Activated CD8-positive, alpha-beta memory T cell treated with anti-CD3 and anti-CD28 coated beads, Interleukin-2, amount 50 U/mL, for 1 hour (primary cell): Measurements from ENCODE around the gene LY6G5C.

ENCODE experiments used
- DNase-seq: peaks from one replicate; pipeline ENCODE4 v3.0.0-alpha.2; 2020; ENCODE audit errors: extremely low read depth

Gene LY6G5C

DNA sequence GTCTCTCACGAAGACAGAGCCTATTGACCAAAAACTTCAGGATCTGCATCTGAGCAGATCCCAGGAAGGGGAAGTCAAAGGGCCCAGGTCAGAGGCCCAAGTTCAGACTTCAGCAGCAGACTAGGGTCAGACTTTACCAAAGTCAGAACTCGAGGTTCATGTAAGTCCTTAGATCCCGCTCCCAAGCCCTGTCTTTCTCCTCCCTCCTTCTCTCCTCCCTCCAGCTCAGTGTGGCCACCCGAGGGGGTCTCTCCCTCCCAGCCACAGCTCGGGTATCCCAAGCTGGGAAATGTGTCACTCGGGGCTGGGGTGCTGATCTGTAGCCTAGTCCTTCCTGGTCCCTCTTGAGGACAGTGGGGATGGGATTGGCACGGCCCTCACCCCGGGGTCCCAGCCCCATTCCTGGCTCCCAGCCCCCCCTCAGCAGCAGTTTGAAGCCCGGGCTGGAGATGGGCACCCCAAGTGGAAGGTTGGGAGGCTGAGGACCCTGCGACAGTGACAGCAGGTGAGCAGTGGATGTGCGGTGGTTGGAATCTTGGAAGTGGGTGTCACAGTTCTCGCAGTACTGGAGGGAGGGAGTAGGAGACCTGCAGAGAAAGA, 18.6 kb downstream of the LY6G5C start:
- DNase-seq, result no peak

DNA sequence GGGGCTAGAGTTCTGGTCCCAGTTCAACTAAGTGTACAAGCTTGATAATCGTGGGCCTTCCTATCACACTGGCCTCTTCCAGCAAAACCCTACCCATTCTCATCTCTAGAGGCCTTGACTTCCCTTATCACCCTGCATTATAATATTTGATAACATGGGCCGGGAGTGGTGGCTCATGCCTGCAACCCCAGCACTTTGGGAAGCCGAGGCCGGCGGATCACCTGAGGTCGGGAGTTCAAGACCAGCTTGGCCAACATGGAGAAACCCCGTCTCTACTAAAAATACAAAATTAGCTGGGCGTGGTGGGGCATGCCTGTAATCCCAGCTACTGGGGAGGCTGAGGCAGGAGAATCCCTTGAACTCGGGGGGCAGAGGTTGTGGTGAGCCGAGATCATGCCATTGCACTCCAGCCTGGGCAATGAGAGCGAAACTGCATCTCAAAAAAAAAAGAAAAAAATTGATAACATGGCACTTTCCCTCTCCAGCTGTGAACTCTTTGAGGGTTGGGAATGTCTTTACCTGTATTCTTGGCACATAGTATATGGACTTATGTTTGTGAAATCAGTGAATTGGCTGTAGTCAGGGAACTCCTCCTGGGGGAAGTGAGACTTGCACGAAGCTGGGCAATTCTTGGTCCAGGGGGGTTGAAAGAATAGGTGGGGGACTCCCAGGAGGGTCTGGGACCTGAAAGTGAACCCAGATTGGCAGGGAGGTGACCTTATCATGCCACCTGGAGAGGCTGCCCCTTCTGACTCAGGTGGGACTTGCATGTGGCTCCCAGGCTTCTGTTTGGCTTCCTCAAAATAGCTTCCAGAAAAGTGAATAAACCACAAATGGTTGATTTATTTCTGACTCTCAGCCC, 19.4 kb downstream of the LY6G5C start:
- no peak for DNase-seq

DNA sequence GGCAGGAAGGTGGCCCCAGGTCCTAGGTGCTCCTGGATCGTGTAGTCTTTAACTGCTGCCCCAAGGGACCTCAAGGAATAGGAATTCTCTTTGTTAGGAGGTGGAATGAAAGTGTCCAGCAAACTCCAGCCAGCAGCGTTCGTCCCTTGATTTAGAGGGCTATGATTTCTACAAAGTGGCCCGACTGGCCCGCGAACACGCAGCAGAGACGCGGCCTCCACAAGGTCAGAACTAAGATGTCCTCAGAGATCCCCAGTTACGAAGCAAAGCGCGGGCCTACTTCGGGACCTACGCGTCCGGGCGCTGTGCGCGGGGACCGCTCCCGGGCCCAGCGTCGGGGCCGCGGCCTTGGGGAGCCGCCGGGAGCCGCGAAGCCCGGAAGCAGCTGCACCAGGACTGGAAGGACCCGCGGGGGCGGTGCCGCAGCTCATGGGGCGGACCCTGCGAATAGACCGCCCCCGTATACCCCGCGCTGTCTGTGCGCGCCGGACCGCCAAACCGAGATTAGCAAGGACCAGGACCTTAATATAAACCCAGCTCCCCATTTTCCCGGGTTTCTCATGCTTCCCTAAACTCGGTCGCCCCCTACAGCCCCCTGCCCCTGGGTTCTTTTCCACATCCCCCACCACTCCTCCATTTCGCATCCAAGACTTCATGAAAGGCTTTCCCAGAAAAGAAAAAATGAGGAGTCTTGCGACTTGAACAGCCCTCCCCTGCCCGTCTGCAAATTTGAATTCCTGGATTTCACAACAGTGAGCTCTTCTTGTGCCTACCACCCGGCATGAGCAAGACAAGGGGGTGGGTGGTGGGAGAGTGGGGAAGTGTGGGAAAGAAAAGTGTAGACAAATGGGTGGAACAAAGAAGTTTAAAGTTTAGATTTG, 20.2 kb downstream of the LY6G5C start, which contains the start of gene C6orf47:
Gene C6orf47, minus strand, starts transcription at position 398 of the 881 bp plus-strand sequence. CDS start 831 bp downstream, outside the sequence.
- DNase-seq, result peak; percentile 40

DNA sequence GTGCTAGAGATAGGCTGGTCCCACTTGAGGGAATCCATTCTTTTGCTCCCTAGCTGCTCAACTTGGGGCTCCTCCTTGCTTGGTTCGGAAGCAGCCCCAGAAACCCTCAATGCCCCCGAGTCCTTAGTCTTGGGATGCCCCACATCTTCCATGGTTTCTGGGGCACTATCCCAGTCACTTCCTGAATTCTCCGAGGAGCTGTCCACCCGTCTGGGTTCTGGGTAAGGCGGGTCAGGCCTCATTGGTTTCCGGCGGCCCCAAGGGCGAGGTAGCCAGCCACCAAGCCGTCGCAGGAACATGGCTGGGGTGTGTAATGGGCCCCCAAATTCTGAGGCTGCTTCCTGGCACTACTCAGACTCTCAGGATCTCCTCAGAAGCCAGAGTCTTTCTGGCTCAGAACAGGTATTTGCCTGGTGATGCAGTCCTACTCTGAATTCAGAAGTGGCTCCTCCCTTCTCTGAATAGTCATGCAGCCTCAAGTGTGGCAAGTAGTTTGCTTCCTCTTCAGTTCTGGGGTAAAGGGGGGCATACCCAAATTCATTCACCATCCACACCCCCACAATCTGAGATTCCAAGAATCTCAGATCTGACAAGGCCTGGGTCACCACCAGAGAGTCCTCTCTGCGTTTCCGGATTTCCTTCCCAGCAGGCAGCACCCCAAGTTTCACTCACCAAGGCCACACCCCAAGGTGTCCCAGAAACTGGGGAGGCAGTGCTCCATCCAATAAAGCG, 21.1 kb downstream of the LY6G5C start:
- DNase-seq, result no peak

DNA sequence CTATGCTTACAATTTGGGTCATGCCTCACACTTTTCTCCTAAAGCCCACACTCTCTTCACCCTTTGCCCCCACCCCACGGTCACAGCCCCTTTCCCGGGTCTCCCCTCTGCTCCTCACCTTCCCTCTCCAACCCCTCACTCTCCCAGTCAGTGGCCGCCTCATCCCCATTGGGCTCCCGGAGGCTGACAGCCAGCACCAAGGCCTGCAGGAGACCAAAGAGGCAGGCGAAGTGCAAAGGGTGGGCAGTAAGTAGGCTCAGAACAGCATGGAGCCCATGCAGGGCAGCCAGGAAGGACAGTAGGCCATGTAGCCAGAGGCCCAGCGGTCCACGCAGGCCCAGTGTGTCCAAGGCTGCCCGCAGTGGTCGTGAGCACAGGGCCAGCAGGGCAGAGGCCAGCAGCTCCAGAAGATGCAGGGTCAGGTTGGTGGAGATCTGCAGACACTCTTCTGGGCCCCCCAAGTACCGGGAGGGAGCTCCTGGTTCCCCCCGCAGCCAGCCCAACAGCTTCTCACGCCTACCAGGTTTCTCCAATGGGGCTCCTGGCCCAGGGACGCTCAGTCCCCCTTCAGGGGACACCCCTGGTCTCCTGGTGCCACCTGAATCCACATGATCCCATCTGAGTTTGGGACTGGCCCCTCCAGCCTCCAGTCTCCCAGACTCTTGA, 21.8 kb downstream of the LY6G5C start:
- DNase-seq, result no peak

DNA sequence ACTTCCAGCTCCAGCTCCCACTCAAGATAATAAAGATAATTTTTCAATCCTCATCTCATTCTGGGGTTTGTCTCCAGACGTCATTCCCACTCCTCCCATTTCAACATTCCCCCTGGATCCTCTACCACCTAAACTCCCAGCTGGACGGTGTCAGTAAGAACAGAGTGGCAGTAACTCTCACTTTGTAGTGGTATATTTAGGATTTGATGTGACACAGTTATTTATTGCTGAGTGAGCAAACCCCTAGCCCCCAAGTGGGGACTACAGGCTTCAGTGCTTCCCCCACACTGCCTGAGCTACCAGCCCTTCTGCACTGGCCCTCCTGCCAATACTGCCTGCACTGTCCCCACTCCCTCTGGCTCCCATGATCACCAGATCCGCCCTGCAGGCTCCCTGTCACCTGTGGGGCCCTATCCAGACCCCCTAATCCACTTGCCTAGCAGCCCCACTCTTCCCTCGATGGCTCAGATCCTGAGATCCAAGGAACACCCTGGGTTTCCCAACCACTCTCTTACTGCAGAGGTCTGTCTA, 22.6 kb downstream of the LY6G5C start:
- DNase-seq, result no peak

DNA sequence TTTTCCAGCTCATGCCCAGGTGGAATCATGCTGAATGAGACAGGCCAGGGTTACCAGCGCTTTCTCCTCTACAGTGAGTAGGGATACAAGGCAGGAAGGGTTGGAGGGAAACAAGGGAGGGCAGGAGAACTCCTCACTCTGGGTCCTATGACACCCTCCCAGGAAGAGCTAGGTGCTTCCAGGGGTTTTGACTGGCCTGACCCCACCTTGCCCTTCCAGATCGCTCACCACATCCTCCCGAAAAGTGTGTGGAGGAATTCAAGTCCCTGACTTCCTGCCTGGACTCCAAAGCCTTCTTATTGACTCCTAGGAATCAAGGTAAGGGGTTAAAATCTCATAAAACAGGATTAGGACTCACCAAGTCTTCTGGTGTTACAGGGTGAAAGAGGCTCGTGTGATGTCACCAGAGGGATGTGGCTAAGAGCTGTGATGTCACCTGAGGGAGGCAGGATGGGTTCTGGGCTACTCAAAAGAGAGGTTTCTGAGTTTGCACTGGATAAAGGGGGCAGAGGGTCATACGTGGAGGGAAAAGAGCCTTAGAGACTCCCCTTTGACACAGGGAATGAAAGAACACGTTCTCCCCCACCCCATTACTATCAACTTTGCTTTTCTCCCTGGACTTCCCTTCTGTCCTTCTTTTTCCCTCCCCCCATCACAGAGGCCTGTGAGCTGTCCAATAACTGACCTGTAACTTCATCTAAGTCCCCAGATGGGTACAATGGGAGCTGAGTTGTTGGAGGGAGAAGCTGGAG, 23.3 kb downstream of the LY6G5C start:
- no peak for DNase-seq

DNA sequence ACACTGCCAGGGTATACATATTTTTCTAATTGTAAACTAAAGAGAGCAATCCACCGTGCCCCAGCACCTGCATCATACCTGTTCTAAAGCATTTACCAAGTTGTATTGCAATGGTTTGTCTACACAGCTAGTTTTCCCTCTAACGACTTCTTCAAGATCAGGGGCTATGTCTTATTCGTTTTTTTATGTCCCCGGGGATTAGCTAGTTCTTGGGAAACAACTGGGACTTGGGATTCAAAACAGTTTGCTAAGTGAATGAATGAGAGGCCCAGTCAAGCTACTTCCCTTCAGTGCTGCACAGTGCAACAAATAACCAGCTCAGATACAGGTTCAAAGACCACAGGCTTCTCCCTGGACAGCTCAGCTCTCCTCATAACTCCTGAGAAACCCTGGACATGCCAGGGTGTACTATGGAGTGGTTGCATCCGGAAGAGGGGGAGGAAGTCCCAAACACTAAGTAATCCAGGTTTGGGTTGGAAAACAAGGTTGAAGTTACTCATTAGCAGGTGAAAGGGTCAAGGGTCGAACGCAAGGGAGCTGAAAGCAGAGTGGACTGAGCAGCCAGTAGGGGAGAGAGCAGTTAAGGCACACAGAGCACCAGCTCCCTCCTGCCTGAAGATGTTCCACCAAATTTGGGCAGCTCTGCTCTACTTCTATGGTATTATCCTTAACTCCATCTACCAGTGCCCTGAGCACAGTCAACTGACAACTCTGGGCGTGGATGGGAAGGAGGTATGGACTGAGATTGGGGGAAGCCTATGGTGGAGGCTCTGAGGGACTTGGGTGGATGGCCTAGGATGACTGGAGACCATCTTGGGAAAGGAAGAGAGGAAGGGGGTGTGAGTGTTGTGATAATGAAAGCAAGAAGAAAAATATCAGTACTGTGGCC, 25.3 kb downstream of the LY6G5C start, which contains the start of gene APOM:
Gene APOM, plus strand, starts transcription at position 546 of the 889 bp plus-strand sequence. Its CDS starts 73 bp downstream, at position 619.
- no peak for DNase-seq

DNA sequence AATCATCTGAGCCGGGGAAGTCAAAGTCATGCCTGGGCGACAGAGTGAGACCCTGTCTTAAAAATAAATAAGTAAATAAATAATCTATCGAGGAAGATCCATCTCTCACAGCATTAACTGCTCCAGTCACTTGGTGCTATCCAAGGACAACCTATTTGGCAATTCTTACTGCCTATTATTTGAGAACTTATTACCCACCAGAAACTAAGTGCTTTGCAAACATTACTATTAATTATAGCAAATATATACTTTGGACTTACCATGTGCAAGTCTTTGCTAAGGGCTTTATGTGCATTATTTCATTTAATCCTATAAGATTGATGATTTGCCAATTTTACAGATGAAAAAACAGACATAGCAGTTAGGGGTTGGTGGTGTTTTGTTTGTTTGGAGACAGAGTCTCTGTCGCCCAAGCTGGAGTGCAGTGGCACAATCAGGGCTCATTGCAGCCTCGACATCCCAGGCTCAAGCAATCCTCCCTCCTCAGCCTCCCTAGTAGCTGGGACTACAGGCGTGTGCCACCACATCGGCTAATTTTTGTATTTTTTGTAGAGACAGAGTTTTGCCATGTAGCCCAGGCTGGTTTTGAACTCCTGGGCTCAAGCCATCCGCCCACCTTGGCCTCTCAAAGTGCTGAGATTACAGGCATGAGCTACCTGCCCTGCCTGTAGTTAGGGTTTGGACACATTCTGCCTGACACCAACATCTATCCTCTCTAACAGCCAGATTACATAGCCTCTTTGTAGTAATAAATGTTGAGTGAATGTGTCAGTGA, 26.1 kb downstream of the LY6G5C start:
- DNase-seq, result no peak

DNA sequence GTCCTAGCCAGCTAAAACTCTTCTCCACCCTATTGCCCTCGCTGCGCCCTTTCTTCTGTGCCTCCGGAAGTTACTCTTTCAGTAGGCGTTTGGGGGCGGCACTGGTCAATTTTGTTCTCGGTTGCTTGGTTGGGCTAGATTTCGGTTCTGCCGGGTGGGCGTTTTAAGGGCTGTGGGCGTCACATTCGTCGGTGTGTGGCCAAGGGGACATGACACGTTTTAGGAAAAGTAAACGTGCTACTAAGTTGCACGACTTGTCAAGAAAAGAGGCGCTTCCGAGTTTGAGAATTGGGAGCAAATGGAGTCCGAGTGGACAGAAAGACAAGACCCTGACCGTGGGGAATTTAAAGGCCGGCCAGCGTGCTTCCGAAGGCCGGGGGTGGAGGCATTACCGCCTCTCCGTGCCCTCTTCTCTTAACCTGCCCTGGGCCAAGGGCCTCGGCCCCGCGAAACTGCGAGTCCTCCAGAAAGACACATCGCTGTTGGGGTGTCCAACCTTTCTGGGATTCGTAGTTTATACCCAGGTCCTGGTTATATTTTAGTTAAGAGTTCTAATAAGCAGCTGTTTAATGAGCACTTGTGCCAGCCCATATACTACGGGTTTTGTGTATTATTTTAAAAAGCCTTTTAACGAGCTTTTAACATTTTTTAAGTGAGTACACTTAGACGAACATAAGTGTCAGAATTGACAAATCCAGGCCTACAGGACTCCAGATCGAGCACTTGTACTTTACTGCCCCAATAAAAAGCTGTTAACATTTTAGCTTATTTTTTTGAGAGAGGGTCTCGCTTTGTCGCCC, 27.7 kb downstream of the LY6G5C start:
- peak; percentile 73 for DNase-seq

DNA sequence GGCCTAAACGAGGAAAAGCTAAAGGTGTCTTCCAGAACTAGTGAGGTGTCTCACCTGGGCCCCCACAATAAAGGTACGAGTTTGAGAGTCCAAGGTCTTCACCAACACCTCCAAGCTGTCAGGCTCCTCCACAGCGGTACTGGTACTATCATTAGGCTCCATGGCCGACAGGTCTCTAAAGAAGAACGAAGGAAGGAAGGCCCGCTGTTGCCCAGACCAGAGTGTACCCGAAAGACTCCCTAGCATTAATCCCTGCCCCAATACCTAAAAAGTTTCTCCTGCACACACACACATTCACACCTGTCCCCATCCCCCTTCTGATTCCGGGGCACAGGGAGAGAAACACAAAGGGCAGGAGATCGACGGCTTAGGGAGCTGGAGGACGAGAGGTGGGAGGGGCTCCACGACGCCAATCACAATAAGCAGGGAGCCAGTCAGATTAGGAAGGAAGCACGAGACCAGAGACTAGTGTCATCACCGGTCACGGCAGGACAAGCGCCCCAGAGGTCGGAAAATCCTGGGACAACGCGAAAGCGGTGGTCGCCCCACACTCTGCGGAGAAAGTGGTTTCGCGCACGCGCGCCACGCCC, 29.2 kb downstream of the LY6G5C start:
- no peak for DNase-seq

DNA sequence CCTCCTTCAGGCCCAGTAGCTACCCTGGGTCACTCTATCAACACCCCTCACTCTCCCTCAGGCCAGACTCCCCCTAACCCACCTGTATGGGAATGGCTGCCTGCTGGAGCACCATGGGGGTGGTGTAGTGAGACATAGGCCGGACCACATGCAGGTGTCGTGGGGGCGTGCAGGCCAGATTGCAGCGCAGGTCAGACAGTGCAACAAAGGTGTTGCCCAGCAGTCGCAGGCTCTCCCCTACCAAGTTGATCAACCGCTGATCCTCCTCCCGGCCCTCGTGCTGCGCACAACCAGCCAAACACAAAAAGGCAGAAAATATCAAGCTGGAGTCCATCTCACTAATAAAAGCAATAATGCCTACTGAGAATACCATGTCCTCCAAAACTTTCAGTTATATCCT, 35.5 kb downstream of the LY6G5C start:
- no peak for DNase-seq

DNA sequence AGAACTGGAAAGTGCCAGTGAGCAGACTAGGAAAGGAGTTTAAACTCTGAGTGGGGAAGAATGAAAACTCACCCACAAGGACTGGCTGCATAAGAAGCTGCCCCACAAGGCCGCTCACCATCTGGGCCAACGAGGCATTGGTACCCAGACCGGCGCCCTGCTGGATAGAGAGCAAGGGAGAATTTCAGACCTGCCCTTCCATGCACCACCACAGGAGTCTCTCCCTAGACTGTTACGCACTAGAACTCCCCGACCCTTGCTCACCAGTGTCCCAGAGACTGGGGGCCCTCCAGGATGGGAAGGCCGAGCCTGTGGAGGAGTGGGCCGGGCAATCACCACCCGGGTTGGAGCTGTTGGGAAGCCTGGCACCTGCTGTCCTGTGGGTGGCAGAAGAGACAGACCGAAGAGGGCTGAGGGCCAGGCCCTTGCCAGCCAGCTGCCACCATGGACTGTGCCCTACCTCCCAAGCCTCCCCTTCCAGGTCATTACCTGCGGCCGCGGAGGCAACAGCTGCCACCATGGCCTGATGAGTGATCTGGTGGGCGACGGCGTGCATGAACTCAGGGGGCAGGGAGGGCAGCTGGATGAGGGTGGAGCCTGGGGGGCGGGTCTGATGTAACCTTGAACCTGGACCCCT, 36.9 kb downstream of the LY6G5C start:
- DNase-seq, result no peak

DNA sequence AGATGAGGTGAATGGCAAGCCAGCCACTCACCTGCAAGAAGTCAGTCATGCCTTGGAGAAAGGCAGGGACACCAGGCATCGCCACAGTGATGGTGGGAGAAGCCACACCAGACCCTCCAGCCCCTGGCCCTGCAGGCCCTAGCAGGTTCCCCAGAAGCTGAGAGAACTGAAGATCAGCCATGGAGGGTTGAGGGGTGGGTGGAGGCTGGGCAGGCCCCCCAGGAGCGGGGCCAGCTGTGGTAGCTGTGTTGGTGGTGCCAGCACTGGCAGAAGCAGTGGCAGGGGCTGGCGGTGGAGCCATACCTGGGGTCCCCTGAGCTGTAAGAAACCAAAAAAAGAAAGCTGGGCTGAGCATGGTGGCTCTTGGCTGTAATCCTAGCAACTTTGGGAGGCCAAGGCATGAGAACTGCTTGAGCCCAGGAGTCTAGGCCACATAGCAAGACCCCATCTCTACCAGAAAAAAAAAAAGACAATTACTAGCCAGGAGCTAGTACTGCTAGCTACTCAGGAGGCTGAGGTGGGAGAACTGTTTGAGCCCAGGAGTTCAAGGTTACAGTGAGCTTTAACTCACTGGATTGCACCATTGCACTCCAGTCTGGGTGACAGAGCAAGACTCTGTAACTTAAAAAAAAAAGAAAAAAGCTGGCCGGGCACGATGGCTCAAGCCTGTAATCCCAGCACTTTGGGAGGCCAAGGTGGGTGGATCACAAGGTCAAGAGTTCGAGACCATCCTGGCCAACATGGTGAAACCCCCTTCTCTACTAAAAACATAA, 37.9 kb downstream of the LY6G5C start:
- no peak for DNase-seq

DNA sequence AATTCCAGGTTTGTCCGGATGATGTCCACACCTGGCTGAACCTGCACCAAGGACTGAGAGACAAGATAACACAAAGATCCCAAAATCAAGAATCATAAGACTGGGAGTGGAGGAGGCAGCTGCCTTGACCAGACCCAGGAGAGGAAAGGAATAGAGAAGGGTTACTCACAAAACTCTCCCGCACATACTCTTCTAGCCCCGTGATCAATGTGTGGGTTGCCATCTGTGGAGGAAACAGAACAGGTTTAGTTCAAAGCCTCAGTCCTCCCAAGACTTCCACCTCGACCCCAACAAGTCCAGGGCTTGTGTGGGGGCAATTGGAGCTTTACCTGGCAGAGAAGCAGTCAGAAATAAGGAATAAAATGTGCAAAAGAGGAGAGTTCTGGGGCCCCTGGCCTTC, 39.5 kb downstream of the LY6G5C start:
- no peak for DNase-seq

DNA sequence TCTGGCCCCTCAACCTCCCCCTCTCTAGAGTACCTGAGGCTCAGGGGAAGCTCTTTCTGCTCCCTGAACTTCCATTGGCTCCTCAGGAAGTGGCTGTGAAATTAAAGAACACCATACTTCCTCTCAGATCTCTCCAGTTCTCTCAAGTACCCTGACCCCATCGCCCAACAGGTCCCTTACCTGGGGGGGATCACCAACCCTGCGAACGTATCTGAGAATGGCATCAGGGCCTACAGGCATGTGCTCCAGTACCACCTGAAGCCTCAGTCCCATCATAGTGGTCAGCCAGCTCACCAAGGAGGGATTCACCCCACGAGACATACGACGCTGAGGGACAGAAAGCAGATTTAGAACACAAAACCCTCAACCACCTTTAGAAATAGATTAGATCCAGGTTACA, 40.3 kb downstream of the LY6G5C start:
- no peak for DNase-seq
